ENCODE measurements around the gene CCDC78.

CCDC78 gene

GRCh38 chr16:764848-765487 is 38.7 kb upstream of the CCDC78 start:
- TF ChIP-seq CTCF (IDR thresholded peaks at IDR 0.05; ENCODE audit: borderline replicate concordance, control extremely low read depth, extremely low read depth, insufficient read depth, missing control alignments) = no peak
- in situ Hi-C loops (cut with MboI; ENCODE audit: low sequenced_read_pairs, unreplicated experiment) = no loop called here
- no peak for DNase-seq (ENCODE audit: low spot score)

GRCh38 chr16:764184-764750 is 38.0 kb upstream of the CCDC78 start:
- in situ Hi-C loops (cut with MboI; ENCODE audit: low sequenced_read_pairs, unreplicated experiment) = no loop called here
- TF ChIP-seq CTCF (IDR thresholded peaks at IDR 0.05; ENCODE audit: borderline replicate concordance, control extremely low read depth, extremely low read depth, insufficient read depth, missing control alignments) = no peak
- DNase-seq (ENCODE audit: low spot score) = no peak

GRCh38 chr16:763369-764183 is 37.3 kb upstream of the CCDC78 start:
- in situ Hi-C loops (cut with MboI; ENCODE audit: low sequenced_read_pairs, unreplicated experiment) = no loop called here
- no peak for DNase-seq (ENCODE audit: low spot score)
- TF ChIP-seq CTCF (IDR thresholded peaks at IDR 0.05; ENCODE audit: borderline replicate concordance, control extremely low read depth, extremely low read depth, insufficient read depth, missing control alignments) = no peak

- no peak for DNase-seq (ENCODE audit: low spot score)
- in situ Hi-C loops (cut with MboI; ENCODE audit: low sequenced_read_pairs, unreplicated experiment) = no loop called here
- no peak for TF ChIP-seq CTCF (IDR thresholded peaks at IDR 0.05; ENCODE audit: borderline replicate concordance, control extremely low read depth, extremely low read depth, insufficient read depth, missing control alignments)
Measured at GRCh38 chr16:762595-763268, 36.5 kb upstream of the CCDC78 start.

- no peak for DNase-seq (ENCODE audit: low spot score)
- TF ChIP-seq CTCF (IDR thresholded peaks at IDR 0.05; ENCODE audit: borderline replicate concordance, control extremely low read depth, extremely low read depth, insufficient read depth, missing control alignments) = no peak
- in situ Hi-C loops (cut with MboI; ENCODE audit: low sequenced_read_pairs, unreplicated experiment) = no loop called here
Measured at GRCh38 chr16:761625-762513, 35.6 kb upstream of the CCDC78 start.

All from GM13976 (cell line).